Activated T-cell treated with anti-CD3 and anti-CD28 coated beads, Interleukin-2, amount 50 U/mL, for 72 hours (primary cell): ENCODE data around the gene LYVE1. TPM values are rescaled to one million over a fixed set of nuclear protein-coding genes. Genes with fewer than 3 reads are reported as not detected.

Source experiments
- ATAC-seq, 2 donors: fragments of 150-1000 bp; cut with Tn5 transposase; replicated peaks in 1 of 2; 2 replicates each; pipeline ENCODE4 v1.10.0; 2021; ENCODE audit warnings: moderate library complexity in 2 of 2, mild to moderate bottlenecking in 1 of 2
- DNase-seq, 2 donors: peaks; one replicate each; pipeline ENCODE4 v3.0.0; 2021 to 2022; ENCODE audit warnings: mixed read lengths in 1 of 2
- H3K27ac Mint-ChIP-seq: one replicate; pipeline ENCODE4 v1.8.0; 2022; ENCODE audit warnings: mild to moderate bottlenecking, moderate library complexity, mixed read lengths
- H3K27me3 Mint-ChIP-seq: one replicate; pipeline ENCODE4 v1.8.0; 2022; ENCODE audit warnings: low read depth, mixed read lengths
- H3K36me3 Mint-ChIP-seq, 2 donors: one replicate each; pipeline ENCODE4 v1.8.0; 2022; ENCODE audit warnings: mixed read lengths in 2 of 2, mild to moderate bottlenecking in 1 of 2; ENCODE audit not compliant: insufficient read depth in 2 of 2
- H3K4me1 Mint-ChIP-seq: one replicate; pipeline ENCODE4 v1.8.0; 2022; ENCODE audit warnings: low read depth, mixed read lengths
- H3K4me3 Mint-ChIP-seq, 2 donors: one replicate each; pipeline ENCODE4 v1.8.0; 2022; ENCODE audit warnings: mild to moderate bottlenecking in 2 of 2, mixed read lengths in 2 of 2, moderate library complexity in 2 of 2
- H3K9me3 Mint-ChIP-seq, 2 donors: one replicate each; pipeline ENCODE4 v1.8.0; 2022; ENCODE audit warnings: mixed read lengths in 2 of 2
- total RNA-seq, 2 donors: library from RNA; stranded (reverse); gene quantifications; one replicate each; pipeline ENCODE4 v1.2.3, GENCODE V29; 2022

The LYVE1 gene
- total RNA-seq, 2 donors from 2014 or later, result not detected

DNA sequence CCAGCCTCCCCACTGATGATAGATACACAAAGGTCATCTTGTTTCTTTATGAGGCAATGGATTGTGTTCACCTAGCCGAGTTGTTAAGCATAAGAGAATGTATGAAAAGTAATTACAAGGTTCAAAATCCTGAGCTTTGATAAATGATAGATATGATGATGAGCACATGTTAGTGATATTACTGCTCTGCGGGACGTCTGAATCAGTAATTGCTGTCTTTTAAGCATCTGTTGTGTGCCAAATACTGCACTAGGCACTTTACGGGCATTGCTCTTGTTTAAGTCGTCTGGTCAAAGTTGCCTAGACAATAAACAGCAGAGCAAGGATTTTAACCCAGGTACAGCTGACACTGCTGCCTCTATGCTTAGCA is 26.9 kb downstream of the LYVE1 start:
- no peaks in the 10 kb centered on the region for H3K9me3 Mint-ChIP-seq
- peak overlapping the region; percentile 87 to 94 for H3K4me3 Mint-ChIP-seq
- H3K4me1 Mint-ChIP-seq, result peaks cover 29% of the 10 kb centered on the region
- DNase-seq, result no peak
- no peak for ATAC-seq
- no peaks in the 10 kb centered on the region for H3K27me3 Mint-ChIP-seq
- peaks cover 0 to 1% of the 10 kb centered on the region in 2 donors for H3K36me3 Mint-ChIP-seq
- H3K27ac Mint-ChIP-seq, result peak overlapping the region; percentile 57

GRCh38 chr11:10540915-10541560 is 27.4 kb downstream of the LYVE1 start, which contains the start of gene RNF141:
Gene RNF141, minus strand, starts transcription at chr11:10541187. Its CDS starts 7,029 bp downstream, at chr11:10534158.
- DNase-seq (peak; percentile 97 to 99), ATAC-seq (peak; percentile 98)
- H3K27ac Mint-ChIP-seq, result peak within 1 kb of the TSS; percentile 79
- H3K27me3 Mint-ChIP-seq, result no peaks in the 10 kb centered on the region
- H3K4me3 Mint-ChIP-seq, result peak within 1 kb of the TSS; percentile 87 to 94
- peaks cover 0 to 1% of the 10 kb centered on the region in 2 donors for H3K36me3 Mint-ChIP-seq
- H3K9me3 Mint-ChIP-seq, result no peaks in the 10 kb centered on the region
- peaks cover 34% of the 10 kb centered on the region for H3K4me1 Mint-ChIP-seq

DNA sequence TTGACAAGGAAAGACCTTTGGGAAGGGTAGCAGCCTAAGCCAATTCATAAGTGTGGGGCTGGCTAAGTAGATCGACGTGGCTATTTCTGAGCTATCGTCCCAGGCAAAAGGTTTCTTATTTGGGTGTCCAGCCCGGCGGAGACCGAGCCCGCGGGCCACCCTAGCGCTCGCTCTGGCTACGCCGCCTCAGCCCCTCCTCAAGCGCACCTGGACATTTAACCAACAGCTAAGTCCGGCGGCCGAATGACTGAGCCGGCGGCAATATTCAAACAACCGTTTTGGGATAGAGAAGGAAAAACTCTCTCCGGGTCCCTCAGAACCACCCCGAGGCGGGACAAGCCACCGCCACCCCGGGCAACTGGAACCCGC is 27.9 kb downstream of the LYVE1 start:
- H3K4me3 Mint-ChIP-seq, result peak overlapping the region; percentile 87 to 94
- no peaks in the 10 kb centered on the region for H3K9me3 Mint-ChIP-seq
- ATAC-seq (peak; percentile 36 to 43), DNase-seq (no peak)
- peaks cover 0 to 1% of the 10 kb centered on the region in 2 donors for H3K36me3 Mint-ChIP-seq
- H3K27me3 Mint-ChIP-seq, result no peaks in the 10 kb centered on the region
- peaks cover 37% of the 10 kb centered on the region for H3K4me1 Mint-ChIP-seq
- peak overlapping the region; percentile 79 for H3K27ac Mint-ChIP-seq

DNA sequence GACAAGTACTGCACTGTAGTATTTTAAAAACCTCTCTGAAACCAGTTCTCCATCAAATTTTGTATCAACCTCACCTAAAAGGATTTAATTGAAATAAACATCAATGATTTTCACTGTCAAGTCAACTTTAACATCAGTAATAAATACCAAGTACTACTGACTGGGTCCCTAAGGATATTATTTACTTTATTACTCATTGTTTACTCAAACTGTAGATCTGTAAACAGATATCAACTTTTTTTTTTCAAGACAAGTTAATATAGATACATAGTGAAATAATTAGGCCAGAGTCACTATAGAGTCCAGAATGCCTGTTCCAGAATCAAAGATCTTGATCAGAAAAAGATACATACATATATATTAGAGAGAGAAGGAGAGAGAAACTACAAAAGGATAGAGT is 29.1 kb downstream of the LYVE1 start:
- H3K27me3 Mint-ChIP-seq, result no peaks in the 10 kb centered on the region
- H3K4me1 Mint-ChIP-seq, result peaks cover 37% of the 10 kb centered on the region
- no peaks in the 10 kb centered on the region for H3K9me3 Mint-ChIP-seq
- ATAC-seq, result no peak
- H3K36me3 Mint-ChIP-seq, result peaks cover 0 to 1% of the 10 kb centered on the region in 2 donors
- peak overlapping the region; percentile 87 to 94 for H3K4me3 Mint-ChIP-seq
- DNase-seq, result no peak
- no peak overlapping the region for H3K27ac Mint-ChIP-seq

DNA sequence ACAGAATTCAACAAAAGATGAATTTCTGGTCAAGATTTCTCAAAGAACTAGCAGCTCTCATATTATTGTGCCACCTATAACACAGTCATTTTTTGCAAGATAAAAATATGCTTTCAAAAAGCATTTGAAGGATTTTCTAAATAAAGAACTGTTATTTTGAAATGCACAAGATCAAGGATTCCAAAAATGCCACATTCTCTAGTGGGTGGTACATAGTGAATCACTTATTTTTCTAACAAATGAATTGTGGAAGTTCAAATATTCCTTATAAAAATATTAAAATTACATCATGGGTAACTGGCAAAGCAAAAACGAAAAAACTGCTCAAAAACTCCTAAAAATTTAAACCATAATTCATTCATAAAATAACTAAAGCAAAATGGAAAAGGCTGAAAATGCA is 29.5 kb downstream of the LYVE1 start:
- Mint-ChIP-seq H3K36me3 (peaks cover 0 to 1% of the 10 kb centered on the region in 2 donors), H3K4me1 (peaks cover 37% of the 10 kb centered on the region), H3K27me3 (no peaks in the 10 kb centered on the region), H3K27ac (no peak overlapping the region), H3K9me3 (no peaks in the 10 kb centered on the region), H3K4me3 (no peak overlapping the region)
- ATAC-seq, result no peak
- DNase-seq, result no peak

GRCh38 chr11:10537600-10537999 is 30.9 kb downstream of the LYVE1 start:
- no peak for ATAC-seq
- Mint-ChIP-seq H3K4me3 (no peak overlapping the region), H3K27ac (no peak overlapping the region), H3K4me1 (peaks cover 37% of the 10 kb centered on the region), H3K9me3 (no peaks in the 10 kb centered on the region), H3K27me3 (no peaks in the 10 kb centered on the region), H3K36me3 (peaks cover 0 to 3% of the 10 kb centered on the region in 2 donors)
- no peak for DNase-seq

- H3K4me1 Mint-ChIP-seq, result peaks cover 19% of the 10 kb centered on the region
- no peaks in the 10 kb centered on the region for H3K27me3 Mint-ChIP-seq
- H3K9me3 Mint-ChIP-seq, result no peaks in the 10 kb centered on the region
- ATAC-seq (no peak), DNase-seq (no peak)
- H3K4me3 Mint-ChIP-seq, result no peak overlapping the region
- H3K27ac Mint-ChIP-seq, result no peak overlapping the region
- H3K36me3 Mint-ChIP-seq, result peaks cover 1 to 3% of the 10 kb centered on the region in 2 donors
Measured at GRCh38 chr11:10534316-10534715, 34.1 kb downstream of the LYVE1 start.

DNA sequence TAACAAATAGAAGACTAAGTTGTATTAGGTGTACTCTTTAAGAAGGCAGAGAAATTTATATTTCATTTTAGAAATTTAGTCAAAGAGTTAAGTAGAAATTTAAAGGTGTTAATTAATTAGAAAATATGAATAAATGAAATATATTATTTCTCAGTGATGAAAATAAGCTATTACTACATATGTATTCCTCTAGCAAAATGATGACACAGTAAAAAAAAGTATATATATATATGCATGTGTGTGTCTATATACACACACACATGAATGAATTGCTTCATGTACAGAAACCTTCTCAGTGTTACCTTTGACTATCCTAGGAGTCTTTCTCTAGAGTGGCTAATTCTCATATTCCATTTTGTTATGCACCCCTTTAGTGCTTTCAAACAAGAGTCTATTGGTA is 35.1 kb downstream of the LYVE1 start:
- H3K27me3 Mint-ChIP-seq, result no peaks in the 10 kb centered on the region
- no peak overlapping the region for H3K27ac Mint-ChIP-seq
- H3K4me3 Mint-ChIP-seq, result no peak overlapping the region
- DNase-seq (no peak), ATAC-seq (no peak)
- peaks cover 1 to 5% of the 10 kb centered on the region in 2 donors for H3K36me3 Mint-ChIP-seq
- H3K4me1 Mint-ChIP-seq, result peaks cover 11% of the 10 kb centered on the region
- no peaks in the 10 kb centered on the region for H3K9me3 Mint-ChIP-seq

GRCh38 chr11:10532526-10532925 is 35.9 kb downstream of the LYVE1 start:
- no peaks in the 10 kb centered on the region for H3K9me3 Mint-ChIP-seq
- H3K4me3 Mint-ChIP-seq, result no peak overlapping the region
- ATAC-seq, result no peak
- peaks cover 14% of the 10 kb centered on the region for H3K4me1 Mint-ChIP-seq
- no peak for DNase-seq
- no peak overlapping the region for H3K27ac Mint-ChIP-seq
- H3K27me3 Mint-ChIP-seq, result no peaks in the 10 kb centered on the region
- H3K36me3 Mint-ChIP-seq, result peaks cover 3 to 6% of the 10 kb centered on the region in 2 donors

DNA sequence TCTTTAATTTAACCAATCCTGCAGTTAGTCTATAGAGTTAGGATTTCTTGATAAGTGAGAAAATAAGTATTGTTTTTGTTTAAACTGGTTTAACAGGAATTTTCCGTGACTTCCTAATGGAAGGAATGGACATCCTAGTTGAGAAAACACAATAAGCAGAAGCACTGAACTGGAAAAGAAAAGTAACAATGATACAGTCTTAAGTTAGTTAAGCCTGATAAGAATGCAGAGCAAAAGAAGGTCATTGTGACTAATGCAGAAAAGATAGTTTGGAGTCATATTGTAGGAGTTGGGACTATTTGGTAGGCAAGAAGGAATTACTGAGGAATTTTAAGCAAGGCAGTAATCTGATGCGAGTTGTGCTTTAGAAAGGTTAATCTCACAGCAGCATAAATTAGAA is 39.2 kb downstream of the LYVE1 start:
- no peak for ATAC-seq
- H3K9me3 Mint-ChIP-seq, result no peaks in the 10 kb centered on the region
- no peak overlapping the region for H3K4me3 Mint-ChIP-seq
- DNase-seq, result no peak
- no peak overlapping the region for H3K27ac Mint-ChIP-seq
- peaks cover 21% of the 10 kb centered on the region for H3K4me1 Mint-ChIP-seq
- H3K27me3 Mint-ChIP-seq, result no peaks in the 10 kb centered on the region
- peaks cover 8 to 14% of the 10 kb centered on the region in 2 donors for H3K36me3 Mint-ChIP-seq

GRCh38 chr11:10528121-10528520 is 40.3 kb downstream of the LYVE1 start:
- ATAC-seq (no peak), DNase-seq (no peak)
- Mint-ChIP-seq H3K27ac (no peak overlapping the region), H3K27me3 (no peaks in the 10 kb centered on the region), H3K36me3 (peaks cover 8 to 14% of the 10 kb centered on the region in 2 donors), H3K9me3 (no peaks in the 10 kb centered on the region), H3K4me1 (peaks cover 21% of the 10 kb centered on the region), H3K4me3 (no peak overlapping the region)

DNA sequence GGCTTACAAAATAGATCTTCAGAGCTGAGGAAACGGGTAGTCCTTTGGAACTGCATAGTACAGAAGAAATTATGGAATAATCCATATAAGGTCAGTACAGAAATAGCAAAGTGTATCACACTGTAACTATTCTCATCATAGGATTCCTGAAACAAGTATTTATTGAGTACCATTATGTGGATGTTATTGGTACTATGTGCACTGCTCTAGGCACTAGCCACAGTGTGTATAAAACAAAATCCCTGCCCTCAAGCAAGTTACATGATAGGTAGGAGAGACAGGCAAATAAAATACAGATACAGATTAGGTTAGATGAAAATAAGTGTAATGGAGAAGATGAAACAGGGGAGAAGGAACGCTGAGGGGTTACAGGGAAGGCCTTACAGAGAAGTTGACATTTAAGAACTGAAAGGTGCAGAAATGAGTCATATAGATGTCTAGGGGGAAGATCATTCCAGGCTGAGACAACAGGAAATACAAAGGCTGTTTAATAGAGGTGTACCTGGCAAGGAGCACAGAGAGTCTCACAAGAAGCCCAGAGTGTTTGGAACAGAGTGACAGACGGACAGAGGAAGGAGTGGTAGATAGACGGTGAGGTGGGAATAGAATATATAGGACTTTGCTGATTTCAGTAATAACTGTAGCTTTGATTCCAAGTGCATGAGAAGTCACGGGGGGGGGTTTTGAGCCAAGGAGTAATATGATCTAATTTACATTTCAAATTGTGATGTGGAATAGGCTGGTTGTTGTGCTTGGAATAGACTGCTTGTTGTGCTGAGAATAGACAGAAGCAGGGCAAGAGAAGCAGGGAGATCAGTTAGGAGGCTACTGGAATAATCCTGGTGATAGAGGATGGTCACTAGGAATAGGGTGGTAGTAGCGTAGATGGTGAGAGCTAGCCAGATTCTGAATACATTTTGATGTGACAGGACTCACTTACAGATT is 41.2 kb downstream of the LYVE1 start:
- Mint-ChIP-seq H3K9me3 (no peaks in the 10 kb centered on the region), H3K27me3 (no peaks in the 10 kb centered on the region), H3K4me1 (peaks cover 21% of the 10 kb centered on the region), H3K4me3 (peak overlapping the region; percentile 33 to 50), H3K36me3 (peaks cover 7 to 12% of the 10 kb centered on the region in 2 donors), H3K27ac (peak overlapping the region; percentile 68)
- ATAC-seq (peak; percentile 88 to 89), DNase-seq (no peak)

DNA sequence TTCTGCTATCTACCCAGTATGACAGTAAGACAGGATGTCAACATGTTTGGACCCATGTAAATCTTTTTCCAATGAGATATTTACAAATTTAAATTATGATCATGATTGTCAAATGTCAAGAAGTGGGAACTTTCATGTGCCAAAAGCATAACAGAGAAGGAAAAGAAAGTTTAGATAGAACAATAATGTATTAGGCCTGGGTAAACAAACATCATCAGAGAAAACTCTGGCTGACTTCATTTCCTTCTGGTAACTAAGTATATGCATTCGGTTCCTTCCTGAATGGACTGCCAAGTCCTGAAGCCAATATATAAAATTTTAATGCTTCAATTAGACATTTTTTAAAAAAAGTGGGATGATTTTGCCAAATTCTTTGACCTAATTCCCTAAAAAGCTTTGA is 44.0 kb downstream of the LYVE1 start:
- Mint-ChIP-seq H3K4me3 (no peak overlapping the region), H3K4me1 (peaks cover 21% of the 10 kb centered on the region), H3K9me3 (no peaks in the 10 kb centered on the region), H3K27ac (no peak overlapping the region), H3K27me3 (no peaks in the 10 kb centered on the region), H3K36me3 (peaks cover 7 to 18% of the 10 kb centered on the region in 2 donors)
- ATAC-seq (no peak), DNase-seq (no peak)
